ENCODE data around the gene SLC35A5.

SLC35A5 gene

DNA sequence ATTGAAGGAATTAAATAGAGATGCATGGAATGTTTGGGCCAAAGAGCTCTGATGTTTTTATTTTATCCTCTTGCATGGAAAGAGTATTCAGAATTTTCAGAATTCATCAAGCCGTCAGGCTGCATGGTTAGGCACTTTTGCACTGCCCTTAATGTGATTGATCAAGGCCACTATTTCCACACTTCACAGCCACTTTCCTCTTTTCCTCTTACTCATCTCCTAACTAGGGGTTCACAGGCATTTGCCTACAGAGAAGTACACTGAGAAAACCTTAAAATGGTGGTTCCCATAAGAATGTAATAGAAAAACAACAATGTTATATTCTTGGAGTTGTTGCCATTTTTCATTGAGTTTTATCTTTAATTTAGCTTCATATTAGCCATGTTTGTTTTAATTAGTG lies 10.9 kb downstream of the SLC35A5 start:
- no peak for DNase-seq (ENCODE audit: low spot score)

GRCh38 chr3:112579232-112579631 lies 17.4 kb downstream of the SLC35A5 start:
- no peak for DNase-seq (ENCODE audit: low spot score)

DNA sequence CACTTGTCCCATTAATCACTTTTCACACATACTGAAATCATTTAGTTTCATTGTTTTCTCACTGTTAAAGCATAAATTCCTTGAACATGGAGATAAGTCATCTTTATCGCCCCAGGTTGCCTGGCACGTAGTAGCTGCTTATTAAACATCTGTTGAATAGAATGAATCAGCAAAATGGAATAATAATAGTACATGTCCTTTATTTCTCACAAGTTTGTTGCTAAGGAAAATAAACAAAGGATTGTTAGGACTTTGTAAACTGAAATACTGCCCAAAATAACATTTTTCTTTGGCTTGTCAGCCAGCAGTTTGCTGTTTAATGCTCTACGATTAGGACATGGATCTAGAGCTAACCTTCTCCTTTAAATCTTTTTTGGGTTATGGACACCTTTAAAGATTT lies 17.9 kb downstream of the SLC35A5 start:
- no peak for DNase-seq (ENCODE audit: low spot score)

DNA sequence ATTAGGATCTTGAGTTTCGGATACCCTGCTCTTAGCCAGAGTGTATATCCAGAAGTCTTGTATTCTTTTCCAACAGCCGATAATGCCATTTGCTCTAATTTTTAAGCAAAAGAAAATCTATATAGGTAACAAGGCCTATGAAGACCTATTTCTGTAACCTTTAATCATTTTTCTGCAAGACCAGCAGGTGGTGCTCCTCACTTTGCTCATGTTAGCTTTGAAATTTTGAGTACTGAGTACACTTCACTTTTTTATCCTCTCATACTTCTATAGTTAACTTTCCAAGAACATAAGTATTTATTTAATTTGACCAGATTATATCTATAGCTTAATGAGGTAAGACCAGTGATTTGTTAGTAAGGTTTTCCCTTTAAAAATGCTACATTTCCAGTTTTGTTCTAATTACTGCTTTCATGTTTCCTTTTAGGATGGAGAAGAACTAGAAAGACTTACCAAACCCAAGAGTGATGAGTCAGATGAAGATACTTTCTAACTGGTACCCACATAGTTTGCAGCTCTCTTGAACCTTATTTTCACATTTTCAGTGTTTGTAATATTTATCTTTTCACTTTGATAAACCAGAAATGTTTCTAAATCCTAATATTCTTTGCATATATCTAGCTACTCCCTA lies 20.5 kb downstream of the SLC35A5 start:
- no peak for DNase-seq (ENCODE audit: low spot score)

DNA sequence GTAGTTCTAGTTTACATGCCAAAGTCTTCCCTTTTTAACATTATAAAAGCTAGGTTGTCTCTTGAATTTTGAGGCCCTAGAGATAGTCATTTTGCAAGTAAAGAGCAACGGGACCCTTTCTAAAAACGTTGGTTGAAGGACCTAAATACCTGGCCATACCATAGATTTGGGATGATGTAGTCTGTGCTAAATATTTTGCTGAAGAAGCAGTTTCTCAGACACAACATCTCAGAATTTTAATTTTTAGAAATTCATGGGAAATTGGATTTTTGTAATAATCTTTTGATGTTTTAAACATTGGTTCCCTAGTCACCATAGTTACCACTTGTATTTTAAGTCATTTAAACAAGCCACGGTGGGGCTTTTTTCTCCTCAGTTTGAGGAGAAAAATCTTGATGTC lies 21.3 kb downstream of the SLC35A5 start:
- no peak for DNase-seq (ENCODE audit: low spot score)

DNA sequence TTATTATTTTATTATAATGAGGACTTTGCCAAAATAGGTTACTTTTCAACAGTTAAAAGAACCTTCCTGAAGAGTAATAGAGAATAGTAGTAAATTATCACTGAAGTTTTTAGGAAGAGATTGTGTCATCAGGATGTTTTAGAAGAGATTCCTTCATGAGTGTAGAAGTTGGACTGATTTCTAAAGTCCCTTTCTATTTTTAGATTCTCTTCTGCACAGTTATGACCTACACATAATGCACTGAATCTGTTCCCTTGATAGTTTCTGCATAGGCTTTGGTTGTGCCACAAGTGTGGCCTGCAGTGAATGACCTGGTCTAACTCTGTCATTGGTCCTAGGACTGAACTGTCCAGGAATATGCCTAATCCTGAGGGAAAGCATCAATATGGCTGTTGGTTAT lies 23.9 kb downstream of the SLC35A5 start:
- DNase-seq (ENCODE audit: low spot score): no peak

DNA sequence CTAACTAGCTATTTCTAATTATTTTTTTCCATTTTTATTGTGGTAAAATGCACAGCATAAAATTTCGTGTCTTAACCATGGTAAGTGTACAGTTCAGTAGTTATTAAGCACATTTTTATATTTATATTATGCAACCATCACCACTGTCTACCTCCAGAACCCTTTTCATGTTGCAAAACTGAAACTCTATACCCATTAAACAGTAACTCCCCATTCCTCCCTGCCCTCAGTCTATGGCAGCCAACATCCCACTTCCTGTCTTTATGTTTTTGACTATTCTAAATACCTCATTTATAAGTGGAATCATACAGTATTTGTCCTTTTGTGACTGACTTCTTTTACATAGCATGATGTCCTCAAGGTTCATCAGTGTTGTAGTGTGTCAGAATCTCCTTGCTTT lies 25.5 kb downstream of the SLC35A5 start:
- no peak for DNase-seq (ENCODE audit: low spot score)

- no peak for DNase-seq (ENCODE audit: low spot score)
These were observed 31.4 kb downstream of the SLC35A5 start for GRCh38 chr3:112593258-112593657.

GRCh38 chr3:112594856-112595255 lies 33.0 kb downstream of the SLC35A5 start:
- no peak for DNase-seq (ENCODE audit: low spot score)

- no peak for DNase-seq (ENCODE audit: low spot score)
These were observed 36.1 kb downstream of the SLC35A5 start for GRCh38 chr3:112597945-112598344.

- no peak for DNase-seq (ENCODE audit: low spot score)
These were observed 36.9 kb downstream of the SLC35A5 start for GRCh38 chr3:112598731-112599130.

DNA sequence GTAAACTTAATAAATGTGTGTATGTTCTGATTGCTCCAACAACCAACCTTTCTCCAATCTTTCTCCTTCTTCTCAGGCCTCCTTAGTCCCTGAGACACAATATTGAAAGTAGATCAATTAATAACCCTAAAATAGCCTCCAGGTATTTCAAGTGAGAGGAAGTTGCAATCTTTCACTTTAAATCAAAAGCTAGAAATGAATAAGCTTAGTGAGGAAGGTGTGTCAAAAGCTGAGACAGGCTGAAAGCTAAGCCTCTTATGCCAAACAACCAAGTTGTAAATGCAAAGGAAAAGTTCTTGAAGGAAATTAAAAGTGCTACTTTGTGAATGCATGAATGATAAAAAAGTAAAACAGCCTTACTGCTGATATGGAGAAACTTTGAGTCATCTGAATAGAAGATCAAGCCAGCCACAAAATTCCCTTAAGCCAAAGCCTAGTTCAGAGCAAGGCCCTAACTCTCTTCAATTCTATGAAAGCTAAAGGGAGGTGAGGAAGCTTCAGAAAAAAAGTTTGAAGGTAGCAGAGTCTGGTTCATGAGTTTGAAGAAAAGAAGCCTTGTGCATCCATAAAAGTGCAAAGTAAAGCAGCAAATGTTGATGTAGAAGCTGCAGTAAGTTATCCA lies 40.5 kb downstream of the SLC35A5 start:
- DNase-seq (ENCODE audit: low spot score): no peak

DNA sequence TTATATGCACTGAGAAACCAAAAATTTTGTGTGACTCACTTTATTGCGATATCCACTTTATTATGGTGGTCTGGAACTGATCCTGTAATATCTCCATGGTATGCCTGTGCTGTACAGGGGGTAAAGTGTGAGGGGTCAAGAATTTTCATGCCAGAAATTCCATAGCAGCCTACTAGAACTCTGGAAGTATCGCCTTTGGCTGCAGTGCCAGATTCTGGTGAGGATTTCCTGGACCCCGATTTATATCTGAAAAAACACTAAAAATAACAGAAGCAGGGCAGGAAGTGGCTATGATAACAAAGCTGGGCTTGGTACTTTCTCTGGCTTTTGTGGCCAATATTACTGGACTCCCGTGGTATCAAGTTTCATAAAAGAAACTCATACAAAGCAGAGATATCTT lies 42.7 kb downstream of the SLC35A5 start:
- DNase-seq (ENCODE audit: low spot score): peak; percentile 13

DNA sequence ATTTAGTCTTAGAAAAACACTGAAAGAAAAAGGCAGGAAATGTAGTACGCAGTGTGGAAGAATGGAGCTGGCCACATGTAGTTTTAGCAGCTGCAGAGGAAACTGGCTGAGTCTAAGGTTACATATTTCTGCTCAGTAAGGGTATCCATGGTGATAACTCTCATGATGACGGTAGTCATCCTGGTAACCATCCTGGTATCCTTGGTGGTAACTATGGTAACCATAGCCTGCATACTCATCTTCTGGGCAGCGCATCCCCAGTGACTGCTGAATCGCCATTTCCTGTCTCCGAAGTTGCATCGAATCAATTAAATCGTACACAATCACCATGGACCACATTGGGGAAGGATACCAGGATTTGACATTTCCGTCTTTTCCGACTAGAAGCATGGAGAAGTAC lies 43.4 kb downstream of the SLC35A5 start:
- peak; percentile 30 for DNase-seq (ENCODE audit: low spot score)

DNA sequence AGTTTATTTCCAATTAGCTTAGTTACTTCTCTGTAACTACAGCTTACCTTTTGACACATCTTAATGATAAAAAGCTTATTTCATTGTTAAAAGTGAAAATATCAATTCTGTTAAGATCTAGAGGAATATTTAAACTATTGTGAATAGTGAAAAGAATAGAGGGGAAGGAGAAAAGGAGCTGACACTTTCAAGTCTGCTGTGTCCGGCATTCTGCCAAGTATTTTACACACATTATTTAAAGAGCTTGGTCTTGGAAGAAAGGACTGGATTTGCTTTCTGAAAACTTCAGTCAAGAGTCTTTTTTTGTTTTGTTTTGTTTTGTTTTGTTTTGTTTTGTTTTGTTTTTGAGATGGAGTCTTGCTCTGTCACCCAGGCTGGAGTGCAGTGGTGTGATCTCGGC lies 44.3 kb downstream of the SLC35A5 start:
- DNase-seq (ENCODE audit: low spot score): no peak

GRCh38 chr3:112607863-112608262 lies 46.0 kb downstream of the SLC35A5 start:
- DNase-seq (ENCODE audit: low spot score): no peak

DNA sequence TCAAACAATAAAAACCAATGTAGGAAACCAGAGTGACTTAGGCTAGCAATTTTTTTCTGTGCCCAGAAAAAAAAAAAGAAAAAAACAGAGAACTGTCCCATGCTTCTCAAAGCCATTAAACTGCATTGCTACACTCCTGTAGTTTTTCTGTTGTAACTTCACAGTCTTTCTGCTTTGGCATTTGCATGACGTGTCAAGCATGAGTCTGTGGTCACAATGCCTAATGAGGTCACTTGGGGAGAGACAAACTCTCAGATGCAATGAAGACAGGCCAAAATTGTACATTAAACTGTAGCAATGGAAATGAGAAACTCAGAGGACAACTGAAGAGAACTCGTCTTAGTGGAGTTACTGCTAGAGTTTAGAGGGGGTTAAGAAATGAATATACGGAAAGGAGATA lies 48.3 kb downstream of the SLC35A5 start:
- DNase-seq (ENCODE audit: low spot score): no peak

DNA sequence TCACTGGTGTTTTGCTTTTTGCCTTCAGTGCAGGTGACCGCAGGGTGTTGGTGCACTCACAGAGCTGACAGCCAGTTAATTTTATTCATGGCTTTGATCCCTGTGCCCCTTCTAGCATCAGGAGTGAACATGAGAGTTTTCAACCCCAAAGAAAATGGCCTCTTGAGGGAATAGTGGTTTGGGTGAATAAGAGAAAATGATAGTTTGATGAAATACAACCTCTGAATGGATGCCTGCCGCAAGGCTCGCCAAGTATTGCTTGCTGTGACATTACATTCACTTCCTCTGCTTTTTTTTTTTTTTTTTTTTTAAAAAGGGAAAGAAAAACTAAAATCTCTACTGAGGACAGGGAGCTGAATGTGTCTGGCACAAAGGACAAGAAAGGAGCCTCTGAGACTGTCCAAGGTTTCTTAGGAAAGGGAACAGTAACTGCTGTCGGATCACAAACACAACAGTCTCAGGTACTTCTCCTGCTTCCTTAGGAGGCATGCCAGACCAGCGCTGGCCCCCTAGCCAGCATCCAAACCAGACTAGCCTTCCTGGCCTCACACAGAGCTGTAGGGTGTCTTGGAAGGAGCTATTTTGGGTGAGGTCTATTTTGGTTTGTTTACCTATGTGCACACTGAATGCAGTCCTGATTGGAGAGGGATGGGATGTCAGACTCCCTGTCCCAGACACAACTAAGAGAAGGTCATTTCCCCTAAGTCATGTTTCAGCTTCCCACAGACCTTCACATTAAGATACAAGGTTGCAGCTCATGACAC lies 50.1 kb downstream of the SLC35A5 start:
- no peak for DNase-seq (ENCODE audit: low spot score)

- no peak for DNase-seq (ENCODE audit: low spot score)
These were observed 54.3 kb downstream of the SLC35A5 start for GRCh38 chr3:112615989-112616731.

DNA sequence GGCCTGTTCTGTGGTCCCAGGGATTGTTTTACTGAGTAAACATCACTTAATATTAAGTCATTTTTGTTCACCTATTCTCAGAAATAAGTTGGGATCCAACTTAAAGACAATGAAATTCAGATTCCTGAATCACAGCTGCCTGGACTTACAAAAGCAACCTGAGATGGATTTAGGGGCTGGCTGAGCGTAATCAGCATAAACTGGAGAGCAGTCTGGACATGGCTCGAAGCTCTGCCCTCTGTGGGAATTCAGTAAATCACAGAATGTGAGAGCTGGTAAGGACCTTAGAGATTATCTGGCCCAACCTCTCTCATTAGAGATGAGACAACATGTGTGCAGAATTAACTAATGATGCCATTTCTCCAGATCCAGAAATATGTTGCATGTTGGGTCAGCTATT lies 55.4 kb downstream of the SLC35A5 start:
- no peak for DNase-seq (ENCODE audit: low spot score)

DNA sequence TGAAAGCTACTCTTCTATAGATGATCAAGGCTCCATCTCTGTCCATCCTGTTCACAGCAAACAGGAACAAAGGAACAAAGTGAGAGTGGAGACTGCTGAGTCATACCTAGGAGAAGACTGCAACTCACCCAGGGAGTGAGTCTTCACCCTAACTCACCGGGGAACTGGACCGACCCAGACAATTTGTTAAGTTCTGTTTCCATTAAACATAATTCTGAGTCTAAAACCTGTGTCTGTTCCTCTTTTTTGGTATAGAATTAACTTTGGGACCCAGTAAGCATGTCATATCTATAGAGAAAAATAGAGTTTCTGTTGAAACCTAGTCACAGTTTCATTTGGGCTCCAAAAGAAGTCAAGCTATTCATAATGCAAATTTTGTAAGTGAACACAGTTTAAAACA lies 57.5 kb downstream of the SLC35A5 start:
- DNase-seq (ENCODE audit: low spot score): no peak

DNA sequence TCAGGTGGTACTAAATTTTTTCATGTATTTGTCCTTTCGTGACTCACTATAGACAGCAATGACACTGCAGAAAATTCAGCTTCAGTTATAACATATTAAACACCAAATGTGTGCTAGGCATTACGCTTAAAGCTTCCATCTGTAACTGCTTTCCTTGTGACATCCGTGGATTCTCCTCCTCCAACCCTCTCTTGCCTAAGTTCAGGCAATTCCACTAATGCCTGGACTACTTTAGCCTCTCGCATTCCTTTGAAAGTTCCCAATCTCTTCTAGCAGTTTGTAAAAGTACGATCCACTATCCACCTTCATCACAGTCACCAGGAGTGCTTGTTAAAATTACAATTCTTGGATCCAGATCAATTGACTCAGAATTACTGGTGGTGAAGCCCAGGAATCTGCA lies 61.4 kb downstream of the SLC35A5 start:
- DNase-seq (ENCODE audit: low spot score): no peak

GRCh38 chr3:112623717-112624116 lies 61.9 kb downstream of the SLC35A5 start:
- no peak for DNase-seq (ENCODE audit: low spot score)

All from AG08396 (cell line).